Stimulated activated CD8-positive, alpha-beta memory T cell treated with anti-CD3 and anti-CD28 coated beads, Interleukin-7, amount 100 ng/mL, for 4 hours (primary cell): ENCODE results near the gene CADPS.
"Not testable (repeated sequence)": the region's sequence is repeated elsewhere in the genome, so short reads cannot be mapped to it uniquely, and the experiment has no call there.

Experiments used
- DNase-seq, 2 donors: peaks; one replicate each; pipeline ENCODE4 v3.0.0-alpha.2; 2020; ENCODE audit warnings: low read depth in 2 of 2

Gene CADPS

DNA sequence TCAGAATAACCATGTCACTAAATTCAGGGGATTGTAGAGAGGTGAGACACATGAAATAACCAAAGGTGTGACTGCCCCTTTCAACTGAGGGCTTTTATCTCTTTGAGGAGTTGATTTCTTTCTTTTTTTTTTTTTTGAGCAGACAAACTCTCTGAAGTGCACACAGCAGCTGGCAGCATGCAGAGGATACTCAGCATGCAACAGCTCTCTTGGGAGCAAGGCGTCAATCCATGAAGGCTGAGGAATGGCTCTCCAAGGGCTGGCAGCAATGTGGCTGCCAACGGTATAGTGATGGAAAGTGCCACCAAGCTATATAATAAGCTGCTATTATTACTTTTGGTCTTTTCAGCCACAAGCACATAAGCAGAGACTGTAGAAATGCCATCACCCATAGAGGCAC is 275.2 kb downstream of the CADPS start:
- DNase-seq = no peak

DNA sequence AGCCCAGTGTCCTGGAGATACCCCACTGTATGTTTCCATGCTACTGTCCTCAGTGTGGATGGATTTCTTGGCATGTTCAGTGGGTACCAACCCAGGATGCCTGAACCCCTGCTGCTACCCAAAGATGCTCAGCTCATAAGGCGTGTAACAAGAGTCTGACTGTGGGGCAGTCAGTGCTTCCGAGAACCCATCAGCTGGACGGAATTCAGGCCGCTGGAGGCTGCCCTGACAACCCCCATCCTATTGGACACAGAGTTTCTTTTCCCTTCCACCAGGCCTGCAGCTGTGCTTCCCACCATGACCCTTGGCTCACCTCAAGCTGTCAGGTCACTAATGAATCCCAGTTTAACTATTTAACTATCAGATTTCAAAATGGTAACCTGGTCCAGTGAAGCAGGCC is 277.7 kb downstream of the CADPS start:
- DNase-seq = no peak

DNA sequence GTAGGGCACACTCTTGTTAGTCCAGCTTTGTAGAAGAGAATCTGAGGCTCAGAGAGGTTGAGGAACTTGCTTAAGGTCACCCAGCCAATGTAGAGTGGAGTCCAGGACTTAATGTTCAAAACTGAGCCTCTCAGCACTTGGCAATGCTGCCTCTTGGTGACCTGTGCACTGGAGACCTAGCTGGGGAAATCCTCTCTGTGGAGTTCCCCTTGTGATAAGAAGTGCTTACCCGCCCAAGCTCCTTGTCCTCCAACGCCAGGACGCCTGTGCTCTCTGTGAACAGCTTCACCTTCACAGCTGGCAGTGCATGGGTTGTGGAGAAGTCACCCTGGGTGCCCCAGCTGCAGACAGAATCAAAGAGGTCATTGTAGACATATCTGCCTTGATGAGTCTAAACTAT is 282.8 kb downstream of the CADPS start:
- DNase-seq = no peak

DNA sequence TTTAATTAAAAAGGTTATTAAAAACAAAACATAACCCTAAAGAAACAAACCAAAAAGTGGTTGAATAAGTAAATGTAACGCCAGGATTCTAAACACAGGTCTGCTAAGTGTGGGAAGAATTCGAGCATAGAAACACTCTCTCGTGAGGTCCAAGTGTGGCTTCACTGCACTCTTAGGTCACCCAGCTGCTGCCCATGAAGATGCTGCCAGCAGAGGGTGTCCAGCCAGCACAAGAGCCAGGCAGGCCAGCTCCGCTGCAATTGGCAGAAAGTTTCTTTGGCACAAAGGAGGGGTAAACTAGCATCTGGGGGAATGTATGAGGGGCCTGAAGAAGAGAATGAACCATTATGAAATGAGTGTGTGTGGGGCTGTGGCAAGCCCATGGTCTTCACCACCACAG is 286.1 kb downstream of the CADPS start:
- no peak for DNase-seq

DNA sequence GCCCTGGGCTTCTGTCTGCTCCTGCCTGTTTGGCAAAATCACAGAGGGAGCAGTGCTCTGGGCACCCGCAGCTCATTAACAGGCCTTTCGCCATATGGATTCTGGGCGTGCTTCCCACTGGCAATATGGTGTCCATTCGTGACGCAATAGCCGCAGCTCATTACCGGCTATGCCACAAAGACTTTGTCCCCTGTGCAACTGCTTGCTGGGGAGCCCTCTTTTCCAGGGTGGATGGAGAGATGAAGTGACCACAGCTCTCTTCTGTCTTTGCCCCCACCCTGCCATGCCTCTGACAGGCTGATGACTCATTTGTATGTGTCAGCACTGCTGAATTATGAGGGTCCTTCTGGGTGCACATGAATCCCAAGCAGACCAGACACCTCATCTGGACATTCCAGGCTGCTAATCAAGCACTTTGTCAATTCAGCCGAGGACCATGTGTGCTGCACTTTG is 287.6 kb downstream of the CADPS start:
- no peak for DNase-seq

DNA sequence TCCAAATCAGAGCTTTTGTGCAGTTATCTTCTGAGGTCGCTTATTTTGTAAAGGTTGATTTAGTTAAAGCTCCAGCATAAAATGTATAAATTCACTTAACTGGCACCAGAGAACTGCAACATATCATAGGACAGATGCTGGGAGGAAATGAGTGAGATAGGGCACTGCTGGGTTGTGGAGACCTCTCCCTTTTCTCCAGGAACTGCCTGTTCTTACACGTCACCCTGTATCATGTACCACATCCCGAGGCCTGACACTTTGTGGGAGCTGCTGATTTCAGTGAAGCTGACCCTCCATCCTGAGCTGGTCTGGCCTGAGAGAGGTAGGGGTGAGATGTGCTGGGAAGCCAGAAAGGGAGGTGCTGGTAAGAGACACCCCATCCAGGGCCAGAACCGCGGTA is 288.0 kb downstream of the CADPS start:
- no peak for DNase-seq

DNA sequence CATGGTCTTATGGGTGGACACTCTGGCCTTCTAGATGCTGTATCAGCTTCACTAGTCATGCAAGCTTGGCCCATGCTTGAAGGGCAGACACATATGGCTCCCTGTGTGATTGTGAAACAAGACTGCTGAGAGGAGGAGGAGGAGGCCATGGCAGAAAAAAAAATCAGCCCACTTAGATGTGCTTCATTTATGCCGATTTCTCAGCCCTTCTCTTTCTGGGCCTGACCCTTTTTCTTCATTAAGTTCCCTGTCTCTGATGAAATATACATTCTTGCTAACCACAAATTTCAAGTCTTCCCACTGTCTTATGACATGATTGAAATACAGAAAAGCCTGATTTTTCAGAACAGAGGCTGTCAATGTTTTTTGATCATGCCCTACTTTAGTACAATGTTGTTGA is 288.9 kb downstream of the CADPS start:
- DNase-seq = no peak

DNA sequence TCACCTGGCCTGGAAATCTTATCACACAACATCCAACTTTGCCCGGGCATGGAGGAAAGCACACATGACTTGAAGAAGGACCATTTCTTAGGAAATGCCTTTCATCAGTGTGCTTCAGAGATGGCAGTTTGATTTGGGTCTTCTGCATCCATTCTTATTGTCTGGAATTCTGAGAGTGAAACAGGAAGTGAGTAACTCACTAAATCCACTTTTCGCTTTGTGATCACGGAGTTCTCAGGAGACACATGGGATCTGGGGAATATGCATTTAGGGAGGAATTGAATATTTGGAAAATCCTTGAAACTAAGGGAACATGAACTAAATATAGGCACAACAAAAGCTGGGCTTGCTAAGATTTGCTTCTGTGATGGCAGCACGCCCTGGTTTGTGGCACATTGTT is 289.4 kb downstream of the CADPS start:
- DNase-seq = no peak

DNA sequence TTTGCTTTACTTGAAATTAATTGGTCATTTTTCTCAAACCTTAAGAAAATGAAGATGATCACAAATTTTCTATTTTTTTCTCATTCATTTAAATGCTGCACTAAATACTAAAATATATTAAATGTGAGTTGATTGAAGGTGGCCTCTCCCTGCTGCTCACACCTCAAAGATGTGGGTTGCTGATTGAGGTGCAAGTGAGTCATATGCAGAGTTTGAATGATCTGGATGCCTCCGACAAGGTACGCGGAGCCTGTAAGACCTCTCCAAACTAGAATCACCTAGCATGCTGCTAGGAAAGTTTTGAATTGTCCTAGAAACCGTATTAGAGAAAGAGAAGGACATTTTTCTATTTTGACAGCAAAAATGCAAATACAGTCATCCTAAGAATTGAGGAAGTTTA is 290.6 kb downstream of the CADPS start:
- no peak for DNase-seq

DNA sequence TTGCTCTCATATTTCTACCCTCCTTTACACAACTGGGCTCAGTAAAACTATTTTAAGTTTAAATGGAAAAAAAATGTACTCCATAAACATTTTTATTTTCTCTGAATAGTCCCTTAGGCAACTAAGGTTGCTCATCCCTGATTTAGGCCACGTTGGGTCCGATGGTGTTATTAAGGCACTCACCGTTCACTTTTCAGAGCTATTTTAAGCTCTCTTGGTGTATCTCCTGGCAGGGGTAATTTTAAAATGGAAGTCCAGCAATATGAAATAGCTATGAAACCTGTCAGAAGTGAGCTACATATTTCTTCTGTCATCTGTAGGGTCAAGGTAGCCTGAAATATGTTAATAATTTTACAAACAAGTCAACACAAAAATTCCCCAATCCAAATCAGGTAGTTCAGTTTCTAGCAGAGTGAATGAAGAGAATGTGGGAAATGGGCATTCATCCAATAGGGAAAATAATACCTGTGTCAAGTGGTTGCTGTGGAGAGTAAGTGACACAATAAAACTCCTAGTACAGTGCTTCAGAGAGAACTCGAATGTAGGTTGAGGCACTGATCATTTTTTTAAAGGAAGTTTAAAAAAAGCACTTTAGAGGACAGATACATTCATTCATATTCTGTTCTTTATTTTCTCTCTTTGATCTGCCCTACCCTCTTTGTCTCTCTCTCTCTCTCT is 292.6 kb downstream of the CADPS start:
- no peak for DNase-seq

DNA sequence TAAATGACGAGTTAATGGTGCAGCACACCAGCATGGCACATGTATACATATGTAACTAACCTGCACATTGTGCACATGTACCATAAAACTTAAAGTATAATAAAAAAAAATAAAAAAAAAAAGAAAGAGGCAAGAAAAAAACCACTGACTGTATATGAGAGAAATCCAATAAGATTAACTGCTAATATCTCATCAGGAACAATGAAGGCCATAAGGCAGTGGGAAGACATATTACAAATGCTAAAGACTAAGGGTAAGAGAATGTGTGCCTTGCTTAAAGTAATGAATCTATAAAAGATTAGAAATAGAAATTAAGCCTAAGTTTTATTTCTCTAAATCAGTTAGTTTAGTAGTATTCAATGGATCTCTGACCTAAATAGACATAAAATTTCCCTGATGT is 294.7 kb downstream of the CADPS start:
- not testable (repeated sequence) for DNase-seq

DNA sequence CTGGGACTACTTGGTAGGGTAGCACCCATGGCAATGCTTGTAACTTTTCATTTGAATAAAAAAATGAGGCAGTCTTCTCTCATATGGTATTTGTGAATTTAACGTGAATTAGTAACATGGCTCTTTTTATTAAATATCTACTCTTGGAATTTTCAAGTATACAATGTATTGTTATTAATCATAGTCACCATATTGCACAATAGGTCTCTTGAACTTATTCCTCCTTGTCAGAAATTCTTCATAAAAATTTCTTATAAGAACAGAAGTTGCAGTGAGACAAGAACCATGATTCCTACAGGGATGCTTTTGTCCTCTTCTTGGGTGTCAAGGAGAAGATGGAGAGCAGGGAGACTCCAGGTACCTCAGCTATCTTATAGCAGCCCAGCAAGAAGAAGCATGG is 298.1 kb downstream of the CADPS start:
- DNase-seq = no peak

DNA sequence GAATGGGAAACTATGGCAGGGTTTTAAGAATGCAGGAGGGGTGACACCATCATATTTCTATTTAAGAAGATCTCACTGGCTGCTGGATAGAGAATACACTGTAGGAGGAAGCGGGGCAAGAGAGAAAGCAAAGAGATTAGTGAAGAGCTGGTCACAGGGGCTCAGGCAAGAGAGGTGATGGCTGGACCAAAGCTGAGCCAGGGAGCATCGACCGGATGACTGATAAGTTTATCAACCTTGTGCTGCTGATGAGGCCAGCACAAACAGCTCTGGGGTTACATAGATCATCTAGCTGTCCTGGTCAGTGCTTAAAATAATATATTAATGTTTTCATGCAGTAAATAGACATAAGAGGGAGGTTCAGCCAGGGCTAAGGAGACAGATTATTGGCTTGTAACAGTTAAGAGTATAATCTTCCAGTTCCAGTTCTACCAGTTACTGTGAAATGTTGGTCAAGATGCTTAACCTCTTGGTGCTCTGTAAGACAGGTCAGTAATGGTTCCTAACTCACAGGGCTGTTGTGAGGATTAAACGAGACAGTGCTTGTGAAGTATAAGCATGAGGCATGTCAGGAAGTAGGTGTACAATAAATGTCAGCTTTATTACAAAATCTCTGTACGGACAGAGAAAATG is 300.8 kb downstream of the CADPS start:
- DNase-seq = no peak

DNA sequence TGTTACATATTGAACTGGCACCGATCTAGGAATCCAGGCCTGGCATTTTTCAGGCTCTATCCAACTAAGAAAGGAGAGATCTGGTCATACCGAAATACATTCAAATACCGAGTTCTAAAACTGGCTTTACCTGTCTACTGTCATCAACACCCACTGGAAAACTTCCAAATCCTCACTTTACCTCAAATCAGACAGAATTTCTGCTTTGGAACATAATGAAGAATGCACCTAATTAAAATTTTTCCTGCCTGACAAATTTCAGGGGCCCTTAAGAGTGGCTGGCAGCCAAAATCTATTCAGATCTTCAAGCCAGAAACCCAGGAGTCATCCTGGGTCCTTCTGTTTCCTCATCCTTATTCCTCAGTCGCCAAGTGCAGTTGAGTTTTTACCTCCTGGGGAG is 303.3 kb downstream of the CADPS start:
- no peak for DNase-seq

DNA sequence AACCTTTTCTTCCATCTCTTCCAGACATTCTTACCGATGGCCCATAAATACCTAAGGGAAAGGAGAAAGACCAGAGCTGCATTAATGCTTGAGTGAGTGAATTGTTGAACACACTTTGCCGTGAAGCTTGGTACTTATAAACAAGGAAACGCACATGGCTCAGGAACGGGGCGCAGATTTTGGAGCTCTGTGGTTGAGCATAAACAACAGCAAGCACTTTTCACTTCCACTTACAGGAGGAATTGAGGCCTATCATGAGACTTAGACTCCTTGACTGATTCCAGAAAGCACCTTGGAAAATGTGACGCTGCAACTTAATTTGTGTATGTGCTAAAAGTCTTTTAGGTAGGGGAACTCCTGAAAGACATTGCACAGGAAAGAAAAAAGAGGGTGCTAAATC is 304.3 kb downstream of the CADPS start:
- no peak for DNase-seq

DNA sequence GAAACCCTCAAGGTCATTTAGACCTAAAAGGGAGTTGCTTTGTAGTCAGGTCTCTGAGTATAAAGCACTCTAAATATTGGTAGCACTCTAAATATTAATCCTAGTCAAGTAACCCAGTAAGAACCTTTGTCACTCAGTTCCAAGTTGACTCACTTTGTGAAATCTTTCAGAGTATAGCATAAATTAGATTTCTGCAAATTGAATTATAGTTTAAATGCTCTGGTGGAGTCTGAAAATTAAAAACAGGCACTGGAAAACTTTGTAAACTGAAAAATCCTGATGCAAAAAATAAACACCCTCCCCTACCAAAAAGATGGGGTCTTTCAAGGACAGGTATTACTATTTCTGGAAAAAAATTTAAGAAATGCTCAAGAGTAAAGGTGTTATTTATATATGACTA is 305.6 kb downstream of the CADPS start:
- DNase-seq = no peak

DNA sequence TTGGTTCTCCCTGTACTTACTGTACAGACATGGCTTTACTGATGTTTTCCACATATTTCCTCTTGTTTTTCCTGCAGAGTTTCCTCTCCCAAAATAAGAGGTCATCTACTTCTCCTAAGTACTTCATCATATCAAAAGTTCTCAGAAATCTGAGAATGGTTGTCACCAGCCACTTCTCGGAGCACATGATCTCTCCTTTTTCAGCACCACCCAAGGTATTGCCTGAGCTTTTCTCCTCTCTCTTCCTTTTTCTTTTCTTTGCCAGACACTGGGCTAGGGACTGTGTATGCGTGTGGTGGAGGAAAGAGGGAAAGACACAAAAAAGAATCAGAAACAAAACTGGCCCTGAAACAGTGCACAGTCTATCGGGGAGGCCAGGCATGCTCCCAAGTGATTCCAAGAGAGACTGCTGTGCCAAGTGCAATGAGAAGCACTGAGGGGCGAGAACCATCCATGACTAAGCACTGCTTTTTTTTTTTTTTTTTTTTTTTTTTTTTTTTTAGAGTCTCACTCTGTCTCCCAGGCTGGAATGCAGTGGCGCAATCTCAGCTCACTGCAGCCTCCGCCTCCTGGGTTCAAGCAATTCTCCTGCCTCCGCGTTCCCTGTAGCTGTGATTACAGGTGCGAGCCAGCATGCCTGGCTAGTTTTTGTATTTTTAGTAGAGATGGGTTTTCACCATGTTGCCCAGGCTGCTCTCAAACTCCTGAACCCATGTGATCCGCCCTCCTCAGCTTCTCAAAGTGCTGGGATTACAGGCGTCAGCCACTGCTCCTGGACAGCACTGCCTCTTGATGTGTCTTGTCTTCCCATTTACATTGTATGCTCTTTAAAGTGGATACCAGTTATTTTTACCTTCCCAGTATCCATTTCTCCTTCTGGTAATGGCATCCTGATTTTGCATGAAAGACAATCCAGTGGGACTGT is 307.9 kb downstream of the CADPS start:
- DNase-seq = no peak

DNA sequence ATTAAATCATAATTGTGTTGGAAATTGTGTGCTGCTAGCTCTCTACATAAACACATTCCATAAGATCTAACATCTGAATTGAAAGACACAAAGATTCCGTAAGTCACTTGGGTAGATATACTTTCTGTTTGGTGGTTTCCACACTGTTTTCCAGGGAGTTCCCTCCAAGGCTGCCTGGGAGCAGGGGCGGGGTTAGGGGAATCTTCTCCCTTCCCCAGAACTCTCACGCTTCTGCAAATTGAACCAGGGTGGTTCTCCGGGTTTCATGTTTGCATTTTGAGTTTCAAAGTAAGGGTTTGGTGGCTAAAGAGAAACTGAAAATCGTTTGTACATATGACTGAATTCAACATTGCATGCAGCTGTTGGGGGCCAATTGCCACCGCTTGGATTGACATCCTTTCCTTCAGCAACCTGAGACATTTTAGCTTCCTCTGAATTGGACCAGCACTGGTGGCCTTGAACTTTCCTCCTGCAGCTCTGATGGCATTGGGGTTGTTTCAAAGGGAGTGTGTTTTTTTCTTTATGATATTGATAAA is 309.1 kb downstream of the CADPS start:
- DNase-seq = no peak

DNA sequence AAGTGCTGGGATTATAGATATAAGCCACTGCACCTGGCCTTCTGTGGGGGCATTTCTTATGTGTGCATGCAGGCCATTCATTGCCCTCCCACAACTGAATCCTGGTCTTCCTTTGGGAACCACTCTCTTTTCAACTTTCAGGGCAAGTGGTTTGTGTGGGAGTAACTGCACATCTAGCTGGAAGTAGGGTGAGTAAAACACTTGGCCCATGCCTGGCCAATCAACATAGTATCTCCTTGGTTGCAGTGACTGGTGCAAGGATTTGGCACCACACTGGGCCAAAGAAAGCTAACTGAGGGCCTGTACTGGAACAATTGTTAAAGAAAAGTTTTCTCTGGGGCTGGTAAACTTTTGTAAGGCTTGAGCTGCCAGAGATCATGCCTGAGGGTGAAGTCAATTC is 312.6 kb downstream of the CADPS start:
- DNase-seq = no peak

DNA sequence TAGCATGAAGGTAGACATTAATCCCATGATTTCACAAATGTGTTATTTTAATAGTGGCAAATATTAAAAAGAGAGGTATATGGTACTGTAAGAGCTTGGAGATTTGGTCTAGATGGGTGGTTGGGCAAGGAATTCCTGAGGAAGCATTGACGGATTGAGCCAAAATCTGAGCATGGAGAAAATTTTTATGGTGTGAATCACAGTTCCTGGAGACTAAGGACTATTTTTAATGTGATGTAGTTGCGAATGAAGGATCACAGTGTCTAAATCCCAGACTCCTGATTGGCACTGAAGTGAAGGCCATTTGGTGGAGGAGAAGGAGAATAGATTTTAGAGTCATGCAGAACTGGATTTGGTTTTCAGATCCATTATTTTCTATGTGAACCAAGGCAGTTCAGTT is 313.2 kb downstream of the CADPS start:
- DNase-seq = no peak

DNA sequence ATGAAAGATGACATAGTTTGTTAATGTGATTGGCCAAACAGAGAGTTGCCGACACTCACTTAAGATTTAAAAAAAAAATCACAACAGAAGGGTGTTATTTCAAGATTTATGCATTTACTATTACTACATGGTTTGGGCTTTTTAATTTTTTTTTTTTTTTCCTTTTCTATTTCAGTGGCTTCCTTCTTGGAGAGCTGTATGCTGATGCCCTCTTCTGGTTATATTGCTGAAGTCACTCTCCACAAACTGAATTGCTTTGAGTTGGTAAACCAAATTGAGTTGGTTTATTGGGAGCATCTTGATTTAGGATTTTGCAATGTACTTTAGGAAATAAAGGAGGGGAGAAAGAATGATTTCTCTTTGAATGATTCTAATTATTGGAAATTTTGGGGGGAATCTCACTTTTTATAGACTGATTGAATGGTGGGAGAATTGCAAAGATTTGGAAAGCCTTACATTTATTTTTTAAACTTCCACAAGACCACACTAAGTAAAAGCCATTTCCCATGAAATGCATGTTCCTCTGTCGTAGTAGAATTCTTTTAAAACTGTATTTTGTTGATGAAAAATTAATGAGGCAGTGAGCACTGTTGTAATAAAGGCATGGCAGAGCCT is 315.3 kb downstream of the CADPS start:
- no peak for DNase-seq

DNA sequence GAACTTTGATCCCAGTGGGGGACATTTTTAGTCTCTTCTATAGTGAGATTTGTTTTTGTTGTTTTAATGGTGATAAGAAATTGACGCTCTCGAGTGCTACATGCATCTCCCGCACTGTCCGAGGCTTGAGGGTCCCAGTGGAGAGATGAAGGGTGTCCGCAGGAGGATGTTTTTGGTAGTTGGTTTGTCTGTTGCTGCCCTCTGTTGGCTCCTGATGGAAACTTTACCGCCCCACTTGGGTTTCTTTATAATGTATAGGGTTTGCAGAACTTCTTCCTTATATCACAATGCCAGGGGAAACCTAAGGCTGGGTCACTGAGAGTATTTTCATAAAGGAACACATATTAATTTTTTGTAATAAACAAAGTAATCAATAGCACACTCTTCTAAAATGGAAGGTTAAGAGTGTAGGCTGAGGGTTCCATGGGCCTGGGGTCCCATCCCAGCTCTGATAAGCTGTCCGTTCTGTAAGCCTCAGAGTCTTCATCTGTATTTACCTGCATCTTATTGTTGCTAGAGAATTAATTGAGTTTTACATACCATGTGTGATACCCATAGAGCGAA is 316.6 kb downstream of the CADPS start:
- DNase-seq = no peak
